ENCODE measurements around the gene SLC18B1.

SLC18B1 gene

DNA sequence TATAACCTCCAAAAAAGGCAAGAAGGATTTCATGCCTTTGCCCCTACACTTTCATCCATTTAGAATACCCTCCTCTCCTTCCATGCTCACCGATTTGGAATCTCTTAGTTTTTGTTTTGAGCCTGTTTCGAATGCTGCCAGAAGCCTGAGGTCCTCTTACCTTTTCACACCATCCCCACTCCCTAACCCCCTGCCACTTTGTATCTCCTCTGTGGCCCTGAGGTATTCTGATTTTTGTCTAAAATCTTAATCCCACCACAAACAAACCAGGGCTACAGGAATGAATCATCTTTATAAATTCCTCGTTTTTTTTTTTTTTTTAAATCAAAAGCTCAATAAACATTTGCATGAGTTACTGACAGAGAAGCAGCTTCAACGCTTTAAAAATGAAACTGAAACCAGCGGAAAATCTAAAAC lies 14.3 kb upstream of the SLC18B1 start:
- Histone ChIP-seq H3K79me2 (ENCODE audit: insufficient read depth, low read depth) (peaks cover 26% of the 10 kb centered on the region), H2AFZ (ENCODE audit: low read depth) (peak overlapping the region; percentile 93)
- TF ChIP-seq, protein P1, sequence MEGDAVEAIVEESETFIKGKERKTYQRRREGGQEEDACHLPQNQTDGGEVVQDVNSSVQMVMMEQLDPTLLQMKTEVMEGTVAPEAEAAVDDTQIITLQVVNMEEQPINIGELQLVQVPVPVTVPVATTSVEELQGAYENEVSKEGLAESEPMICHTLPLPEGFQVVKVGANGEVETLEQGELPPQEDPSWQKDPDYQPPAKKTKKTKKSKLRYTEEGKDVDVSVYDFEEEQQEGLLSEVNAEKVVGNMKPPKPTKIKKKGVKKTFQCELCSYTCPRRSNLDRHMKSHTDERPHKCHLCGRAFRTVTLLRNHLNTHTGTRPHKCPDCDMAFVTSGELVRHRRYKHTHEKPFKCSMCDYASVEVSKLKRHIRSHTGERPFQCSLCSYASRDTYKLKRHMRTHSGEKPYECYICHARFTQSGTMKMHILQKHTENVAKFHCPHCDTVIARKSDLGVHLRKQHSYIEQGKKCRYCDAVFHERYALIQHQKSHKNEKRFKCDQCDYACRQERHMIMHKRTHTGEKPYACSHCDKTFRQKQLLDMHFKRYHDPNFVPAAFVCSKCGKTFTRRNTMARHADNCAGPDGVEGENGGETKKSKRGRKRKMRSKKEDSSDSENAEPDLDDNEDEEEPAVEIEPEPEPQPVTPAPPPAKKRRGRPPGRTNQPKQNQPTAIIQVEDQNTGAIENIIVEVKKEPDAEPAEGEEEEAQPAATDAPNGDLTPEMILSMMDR (conservative IDR thresholded peaks at IDR 0.05; ENCODE audit: low read depth, low read length) = no peak

DNA sequence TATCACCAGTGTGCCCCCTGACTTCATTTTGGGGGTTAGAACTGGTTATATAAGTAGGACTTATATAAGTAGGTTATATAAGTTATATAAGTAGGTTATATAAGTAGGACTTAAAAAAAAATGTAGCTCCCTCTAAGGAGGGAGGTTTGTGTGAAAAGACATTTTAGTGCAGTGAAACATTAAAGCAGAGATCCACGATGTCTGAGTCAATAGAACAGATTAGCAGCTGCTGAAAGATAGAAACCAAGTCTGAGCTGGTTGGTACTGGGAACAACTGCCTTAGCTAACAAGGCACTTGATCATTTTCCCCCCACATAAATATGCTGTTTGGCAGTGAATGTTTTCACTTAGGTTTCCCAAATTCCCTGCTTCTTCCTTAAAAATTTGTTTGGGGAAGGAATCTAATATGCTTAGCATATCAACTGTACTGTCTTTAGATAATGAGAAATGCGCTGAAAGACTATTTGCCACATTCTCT lies 13.9 kb upstream of the SLC18B1 start:
- H3K4me1 ChIP-seq (ENCODE audit: low read depth, poor library complexity, severe bottlenecking) = peaks cover 29% of the 10 kb centered on the region
- peak overlapping the region; percentile 98 for H3K9ac ChIP-seq
- H3K4me3 ChIP-seq (IDR thresholded peaks at IDR 0.05; ENCODE audit: insufficient read depth, low read depth, low read length) = no peak overlapping the region
- H4K20me1 ChIP-seq (ENCODE audit: insufficient read depth) = peaks cover 23% of the 10 kb centered on the region
- peak overlapping the region; percentile 94 for H3K27ac ChIP-seq
- TF ChIP-seq, protein P1 (conservative IDR thresholded peaks at IDR 0.05; ENCODE audit: low read depth, low read length) = no peak
- peaks cover 26% of the 10 kb centered on the region for H3K79me2 ChIP-seq (ENCODE audit: insufficient read depth, low read depth)
- no peaks in the 10 kb centered on the region for H3K27me3 ChIP-seq (ENCODE audit: insufficient read depth, low read depth)
- H2AFZ ChIP-seq (ENCODE audit: low read depth) = peak overlapping the region; percentile 93
- peak overlapping the region; percentile 71 for H3K4me2 ChIP-seq
- H3K36me3 ChIP-seq (ENCODE audit: insufficient read depth) = peaks cover 21% of the 10 kb centered on the region; the same call in 1 of the 2 replicates

More for the DNA sequence above, 14.3 kb upstream of the SLC18B1 start:
- Histone ChIP-seq H3K4me1 (ENCODE audit: low read depth, poor library complexity, severe bottlenecking) (peaks cover 30% of the 10 kb centered on the region), H3K36me3 (ENCODE audit: insufficient read depth) (peaks cover 25% of the 10 kb centered on the region; the same call in 1 of the 2 replicates), H3K27ac (peak overlapping the region; percentile 94), H4K20me1 (ENCODE audit: insufficient read depth) (peaks cover 28% of the 10 kb centered on the region), H3K4me3 (IDR thresholded peaks at IDR 0.05; ENCODE audit: insufficient read depth, low read depth, low read length) (peak overlapping the region; percentile 71), H3K9ac (peak overlapping the region; percentile 98), H3K4me2 (peak overlapping the region; percentile 71), H3K27me3 (ENCODE audit: insufficient read depth, low read depth) (no peaks in the 10 kb centered on the region)

DNA sequence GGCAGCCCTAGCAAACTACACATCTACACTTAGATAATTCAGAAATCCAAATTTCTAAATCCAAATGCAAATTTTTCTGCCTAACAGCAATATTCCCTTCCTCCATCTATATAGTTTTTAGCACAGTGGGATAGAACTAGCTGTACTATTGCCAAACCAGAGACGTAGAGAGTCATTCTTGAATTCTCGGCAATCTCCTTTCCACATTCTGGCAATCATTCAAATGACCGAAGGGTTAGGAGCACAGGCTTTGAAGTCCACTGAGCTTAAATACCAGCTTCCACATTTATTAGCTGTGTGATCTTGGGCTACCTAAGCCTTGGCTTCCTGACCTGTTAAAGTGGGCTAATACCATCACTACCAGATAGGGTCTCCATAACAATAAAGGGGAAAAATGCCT lies 12.8 kb upstream of the SLC18B1 start:
- Histone ChIP-seq H4K20me1 (ENCODE audit: insufficient read depth) (peaks cover 14% of the 10 kb centered on the region), H3K9ac (no peak overlapping the region), H3K4me3 (IDR thresholded peaks at IDR 0.05; ENCODE audit: insufficient read depth, low read depth, low read length) (no peak overlapping the region), H3K4me1 (ENCODE audit: low read depth, poor library complexity, severe bottlenecking) (peaks cover 19% of the 10 kb centered on the region), H3K36me3 (ENCODE audit: insufficient read depth) (peaks cover 11% of the 10 kb centered on the region; the same call in 1 of the 2 replicates), H2AFZ (ENCODE audit: low read depth) (no peak overlapping the region), H3K27ac (no peak overlapping the region), H3K4me2 (no peak overlapping the region), H3K79me2 (ENCODE audit: insufficient read depth, low read depth) (peaks cover 19% of the 10 kb centered on the region), H3K27me3 (ENCODE audit: insufficient read depth, low read depth) (no peaks in the 10 kb centered on the region)
- TF ChIP-seq, protein P1 (conservative IDR thresholded peaks at IDR 0.05; ENCODE audit: low read depth, low read length) = no peak

DNA sequence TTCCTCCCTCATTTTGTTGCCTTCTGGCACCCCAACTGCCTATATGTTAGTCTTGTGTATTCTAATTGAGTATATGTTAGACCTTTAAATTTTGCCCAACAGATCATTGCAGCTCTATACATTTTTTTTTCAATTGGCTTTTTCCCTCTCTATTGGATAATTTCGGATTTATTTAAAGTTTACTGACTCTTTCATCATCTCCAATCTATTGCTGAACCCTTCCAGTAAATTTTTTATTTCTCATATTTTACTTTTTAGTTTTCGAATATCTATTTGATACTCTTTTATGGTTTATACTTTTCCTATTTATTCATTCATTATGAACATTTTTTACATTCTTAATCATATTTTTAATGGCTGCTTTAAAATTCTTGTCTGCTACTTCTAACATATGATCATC lies 7.1 kb upstream of the SLC18B1 start:
- no peaks in the 10 kb centered on the region for H3K79me2 ChIP-seq (ENCODE audit: insufficient read depth, low read depth)
- H3K27me3 ChIP-seq (ENCODE audit: insufficient read depth, low read depth) = no peaks in the 10 kb centered on the region
- H3K4me1 ChIP-seq (ENCODE audit: low read depth, poor library complexity, severe bottlenecking) = no peaks in the 10 kb centered on the region
- H3K27ac ChIP-seq = no peak overlapping the region
- H2AFZ ChIP-seq (ENCODE audit: low read depth) = no peak overlapping the region
- no peaks in the 10 kb centered on the region for H3K36me3 ChIP-seq (ENCODE audit: insufficient read depth)
- TF ChIP-seq, protein P1 (conservative IDR thresholded peaks at IDR 0.05; ENCODE audit: low read depth, low read length) = no peak
- no peaks in the 10 kb centered on the region for H4K20me1 ChIP-seq (ENCODE audit: insufficient read depth)
- no peak overlapping the region for H3K9ac ChIP-seq
- H3K4me3 ChIP-seq (IDR thresholded peaks at IDR 0.05; ENCODE audit: insufficient read depth, low read depth, low read length) = no peak overlapping the region
- no peak overlapping the region for H3K4me2 ChIP-seq
